Left lung (tissue), 10 donors: ENCODE data around the gene MED19. TPM values are rescaled to one million over a fixed set of nuclear protein-coding genes. Genes with fewer than 3 reads are reported as not detected.

Experiments
- ATAC-seq: fragments of 200-7000 bp; cut with Tn5 transposase; one replicate; pipeline ENCODE4 v1.9.1; 2020; ENCODE audit warnings: moderate library complexity
- DNase-seq, 4 donors: peaks; one replicate each; pipeline ENCODE4 v3.0.0-alpha.2; 2013 to 2020
- H3K27ac ChIP-seq, 2 donors: fragments of 200-600 bp; sonication (generic) in 1 of 2; one replicate each; pipeline versions ENCODE4 v1.5.0 to v1.8.0; 2020 to 2021
- H3K27me3 ChIP-seq, 2 donors: fragments of 200-600 bp; sonication (generic) in 1 of 2; one replicate each; pipeline versions ENCODE4 v1.5.0 to v1.8.0; 2020 to 2021
- H3K36me3 ChIP-seq, 2 donors: fragments of 200-600 bp; sonication (generic) in 1 of 2; one replicate each; pipeline versions ENCODE4 v1.5.0 to v1.8.0; 2020 to 2021
- H3K4me1 ChIP-seq, 2 donors: fragments of 200-600 bp; one replicate each; pipeline ENCODE4 v1.8.0; 2021
- H3K4me3 ChIP-seq, 2 donors: fragments of 200-600 bp; sonication (generic) in 1 of 2; one replicate each; pipeline versions ENCODE4 v1.5.0 to v1.8.0; 2020 to 2021; ENCODE audit warnings: mild to moderate bottlenecking in 1 of 2
- H3K9me3 ChIP-seq, 2 donors: fragments of 200-600 bp; sonication (generic) in 1 of 2; one replicate each; pipeline versions ENCODE4 v1.5.0 to v1.8.0; 2020 to 2021
- CTCF ChIP-seq, 2 donors: fragments of 200-600 bp; sonication (generic) in 1 of 2; IDR thresholded peaks; one replicate each; pipeline versions ENCODE4 v1.5.0 to v1.8.0; 2021; ENCODE audit warnings: antibody characterized with exemption in 2 of 2
- intact Hi-C, 2 donors: fragments of 100-400 bp; cut with DNase I; formaldehyde crosslinking; loops; one replicate each; pipeline versions ENCODE4 v1.11.2 to v1.14.2; 2022
- polyA plus RNA-seq, 6 donors: library from polyadenylated mRNA; unstranded; fragments of 120-200 nt; gene quantifications; one replicate each; pipeline ENCODE4 v1.2.1, GENCODE V29; 2013; ENCODE audit not compliant: insufficient read length in 6 of 6
- total RNA-seq, 2 donors: library from RNA; stranded (reverse); fragmentation: NEBNext Ultra II Directional; extraction: Animal tissue kit (Norgen Biotek cat#: 25700); gene quantifications; one replicate each; pipeline ENCODE4 v1.2.1, GENCODE V29; 2021
- donor health status: DM: no; HTN: yes; CAD: no.
- donor health status: DM: no; HTN: no; CAD: no.

The MED19 gene
- total and polyA plus RNA-seq, 8 donors, result 11.0 to 21.9 (median 15.2) TPM

- ATAC-seq, result peak; percentile 65
Measured at GRCh38 chr11:57675176-57675941, 36.7 kb downstream of the MED19 start.

GRCh38 chr11:57674251-57674650 is 37.8 kb downstream of the MED19 start:
- ATAC-seq (no peak), DNase-seq (no peak)
- Histone ChIP-seq H3K4me1 (peaks cover 12 to 38% of the 10 kb centered on the region in 2 donors), H3K27ac (no peak overlapping the region), H3K36me3 (peaks cover 0 to 73% of the 10 kb centered on the region in 2 donors), H3K27me3 (no peaks in the 10 kb centered on the region), H3K4me3 (no peak overlapping the region), H3K9me3 (no peaks in the 10 kb centered on the region)
- no peak for TF ChIP-seq CTCF (IDR thresholded peaks at IDR 0.05)
- intact Hi-C loops, result no loop called here

More at GRCh38 chr11:57675176-57675941, 36.7 kb downstream of the MED19 start:
- peak in 1 of 4 donors; percentile 19 for DNase-seq
- intact Hi-C loops, result no loop called here
- Histone ChIP-seq H3K36me3 (peaks cover 0 to 84% of the 10 kb centered on the region in 2 donors), H3K27me3 (no peaks in the 10 kb centered on the region), H3K4me1 (peaks cover 7 to 34% of the 10 kb centered on the region in 2 donors), H3K4me3 (no peak overlapping the region), H3K27ac (no peak overlapping the region), H3K9me3 (no peaks in the 10 kb centered on the region)
- TF ChIP-seq CTCF (IDR thresholded peaks at IDR 0.05), result no peak

- peak overlapping the region; percentile 92 to 99 for H3K4me3 ChIP-seq
- H3K27ac ChIP-seq, result peak overlapping the region; percentile 98 to 99
- no peaks in the 10 kb centered on the region for H3K27me3 ChIP-seq
- ATAC-seq, result peak; percentile 6
- intact Hi-C loops, result no loop called here
- DNase-seq, result no peak
- H3K36me3 ChIP-seq, result peaks cover 0 to 21% of the 10 kb centered on the region in 2 donors
- peaks cover 16 to 38% of the 10 kb centered on the region in 2 donors for H3K4me1 ChIP-seq
- H3K9me3 ChIP-seq, result no peaks in the 10 kb centered on the region
- TF ChIP-seq CTCF (IDR thresholded peaks at IDR 0.05), result no peak
Measured at GRCh38 chr11:57668434-57668782, 43.6 kb downstream of the MED19 start.

- peak; percentile 32 to 53 for TF ChIP-seq CTCF (IDR thresholded peaks at IDR 0.05)
- DNase-seq (peak in 3 of 4 donors; percentile 98 to 100 (median 99)), ATAC-seq (peak; percentile 92)
- Histone ChIP-seq H3K4me1 (peaks cover 16 to 38% of the 10 kb centered on the region in 2 donors), H3K36me3 (peaks cover 0 to 16% of the 10 kb centered on the region in 2 donors), H3K9me3 (no peaks in the 10 kb centered on the region), H3K27ac (peak within 1 kb of the TSS; percentile 98 to 99), H3K4me3 (peak within 1 kb of the TSS; percentile 92 to 99), H3K27me3 (no peaks in the 10 kb centered on the region)
- intact Hi-C loops, result no loop called here
Measured at GRCh38 chr11:57667736-57668433, 44.1 kb downstream of the MED19 start, which contains the start of gene ZDHHC5. TSS of gene ZDHHC5 (plus strand) at chr11:57668114. CDS start at chr11:57673091, 4,977 bp downstream.
